Skin epidermis (tissue), 12 donors: ENCODE measurements around the gene GSTCD.
"Not testable (repeated sequence)": the region's sequence is repeated elsewhere in the genome, so short reads cannot be mapped to it uniquely, and the experiment has no call there.

Source experiments
- H3K27ac ChIP-seq, 21 experiments: fragments of 200-600 bp; sonication (generic) in 11 of 21; one replicate each; pipeline ENCODE4 v1.5.0; 2020; ENCODE audit warnings: mild to moderate bottlenecking in 3 of 21, inconsistent platforms in 2 of 21, moderate library complexity in 2 of 21
- H3K4me3 ChIP-seq, 7 experiments: fragments of 200-600 bp; sonication (generic) in 2 of 7; one replicate each; pipeline ENCODE4 v1.5.0; 2020; ENCODE audit warnings: inconsistent platforms in 2 of 7, mild to moderate bottlenecking in 2 of 7, moderate library complexity in 1 of 7

Gene GSTCD

GRCh38 chr4:105786748-105787147 is 78.2 kb downstream of the GSTCD start:
- no peak overlapping the region for H3K27ac ChIP-seq
- no peak overlapping the region for H3K4me3 ChIP-seq

- Histone ChIP-seq H3K4me3 (no peak overlapping the region), H3K27ac (no peak overlapping the region)
These were observed 88.6 kb downstream of the GSTCD start for GRCh38 chr4:105797225-105797624.

- no peak overlapping the region for H3K27ac ChIP-seq
- no peak overlapping the region for H3K4me3 ChIP-seq
These were observed 97.0 kb downstream of the GSTCD start for GRCh38 chr4:105805501-105806120.

GRCh38 chr4:105807496-105807895 is 98.9 kb downstream of the GSTCD start:
- no peak overlapping the region for H3K27ac ChIP-seq
- H3K4me3 ChIP-seq = no peak overlapping the region

- Histone ChIP-seq H3K4me3 (no peak overlapping the region), H3K27ac (no peak overlapping the region)
These were observed 99.6 kb downstream of the GSTCD start for GRCh38 chr4:105808030-105808749.

GRCh38 chr4:105808750-105809041 is 100.1 kb downstream of the GSTCD start:
- H3K4me3 ChIP-seq = no peak overlapping the region
- no peak overlapping the region for H3K27ac ChIP-seq

GRCh38 chr4:105815701-105816100 is 107.1 kb downstream of the GSTCD start:
- no peak overlapping the region for H3K4me3 ChIP-seq
- no peak overlapping the region for H3K27ac ChIP-seq

GRCh38 chr4:105822061-105822460 is 113.5 kb downstream of the GSTCD start:
- Histone ChIP-seq H3K4me3 (no peak overlapping the region), H3K27ac (no peak overlapping the region)

- no peak overlapping the region for H3K4me3 ChIP-seq
- H3K27ac ChIP-seq = no peak overlapping the region
These were observed 119.5 kb downstream of the GSTCD start for GRCh38 chr4:105828074-105828473.

GRCh38 chr4:105831189-105831588 is 122.6 kb downstream of the GSTCD start:
- Histone ChIP-seq H3K4me3 (no peak overlapping the region), H3K27ac (no peak overlapping the region)

- no peak overlapping the region for H3K4me3 ChIP-seq
- H3K27ac ChIP-seq = no peak overlapping the region
These were observed 126.6 kb downstream of the GSTCD start for GRCh38 chr4:105835177-105835576.

- no peak overlapping the region for H3K27ac ChIP-seq
- H3K4me3 ChIP-seq = no peak overlapping the region
These were observed 128.0 kb downstream of the GSTCD start for GRCh38 chr4:105836537-105836936.

- H3K4me3 ChIP-seq = no peak overlapping the region
- H3K27ac ChIP-seq = no peak overlapping the region
These were observed 128.5 kb downstream of the GSTCD start for GRCh38 chr4:105837037-105837436.

- Histone ChIP-seq H3K4me3 (no peak overlapping the region), H3K27ac (no peak overlapping the region)
These were observed 129.5 kb downstream of the GSTCD start for GRCh38 chr4:105838082-105838481.

GRCh38 chr4:105840426-105841174 is 132.0 kb downstream of the GSTCD start:
- H3K4me3 ChIP-seq = no peak overlapping the region
- no peak overlapping the region for H3K27ac ChIP-seq

GRCh38 chr4:105843941-105844340 is 135.4 kb downstream of the GSTCD start:
- no peak overlapping the region for H3K27ac ChIP-seq
- no peak overlapping the region for H3K4me3 ChIP-seq

GRCh38 chr4:105845559-105845958 is 137.0 kb downstream of the GSTCD start:
- Histone ChIP-seq H3K4me3 (no peak overlapping the region), H3K27ac (no peak overlapping the region)

GRCh38 chr4:105848359-105848758 is 139.8 kb downstream of the GSTCD start:
- H3K27ac ChIP-seq, H3K4me3 ChIP-seq: not testable (repeated sequence)

- Histone ChIP-seq H3K27ac (no peak overlapping the region), H3K4me3 (no peak overlapping the region)
These were observed 142.6 kb downstream of the GSTCD start for GRCh38 chr4:105851196-105851595.

- H3K4me3 ChIP-seq, H3K27ac ChIP-seq: not testable (repeated sequence)
These were observed 143.6 kb downstream of the GSTCD start for GRCh38 chr4:105852230-105852629.

GRCh38 chr4:105858466-105859040 is 150.0 kb downstream of the GSTCD start:
- H3K27ac ChIP-seq = no peak overlapping the region
- H3K4me3 ChIP-seq = no peak overlapping the region
